ENCODE measurements around the gene SYT5.

SYT5 gene

DNA sequence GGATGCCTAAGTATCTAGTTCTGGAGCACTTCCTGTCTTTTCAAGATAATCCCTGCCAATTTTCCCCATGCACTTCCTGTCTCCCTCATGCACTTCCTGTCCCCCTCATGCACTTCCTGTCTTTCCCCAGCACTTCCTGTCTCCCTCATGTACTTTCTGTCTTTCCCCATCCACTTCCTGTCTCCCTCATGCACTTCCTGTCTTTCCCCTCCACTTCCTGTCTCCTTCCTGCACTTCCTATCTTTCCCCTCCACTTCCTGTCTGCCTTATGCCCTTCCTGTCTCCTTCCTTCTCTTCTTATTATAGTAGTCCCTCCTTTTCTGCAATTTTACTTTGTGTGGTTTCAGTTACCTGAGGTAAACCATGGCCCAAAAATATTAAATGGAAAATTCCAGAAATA lies 28.1 kb downstream of the SYT5 start:
- no peak for TF ChIP-seq CTCF (IDR thresholded peaks at IDR 0.05; ENCODE audit: low read depth, low read length, missing control alignments)
- H3K4me3 ChIP-seq (replicated peaks; ENCODE audit: low read depth, low read length): no peak overlapping the region
- no peak for DNase-seq (ENCODE audit: extremely low read depth, low read depth)

- TF ChIP-seq CTCF (IDR thresholded peaks at IDR 0.05; ENCODE audit: low read depth, low read length, missing control alignments): no peak
- DNase-seq (ENCODE audit: extremely low read depth, low read depth): no peak
- H3K4me3 ChIP-seq (replicated peaks; ENCODE audit: low read depth, low read length): no peak within 1 kb of the TSS
These were observed 30.7 kb downstream of the SYT5 start, which contains the start of gene TNNT1 for GRCh38 chr19:55149078-55150003. Gene TNNT1 (minus strand): TSS chr19:55149206. CDS start chr19:55147157, 2,049 bp downstream.

DNA sequence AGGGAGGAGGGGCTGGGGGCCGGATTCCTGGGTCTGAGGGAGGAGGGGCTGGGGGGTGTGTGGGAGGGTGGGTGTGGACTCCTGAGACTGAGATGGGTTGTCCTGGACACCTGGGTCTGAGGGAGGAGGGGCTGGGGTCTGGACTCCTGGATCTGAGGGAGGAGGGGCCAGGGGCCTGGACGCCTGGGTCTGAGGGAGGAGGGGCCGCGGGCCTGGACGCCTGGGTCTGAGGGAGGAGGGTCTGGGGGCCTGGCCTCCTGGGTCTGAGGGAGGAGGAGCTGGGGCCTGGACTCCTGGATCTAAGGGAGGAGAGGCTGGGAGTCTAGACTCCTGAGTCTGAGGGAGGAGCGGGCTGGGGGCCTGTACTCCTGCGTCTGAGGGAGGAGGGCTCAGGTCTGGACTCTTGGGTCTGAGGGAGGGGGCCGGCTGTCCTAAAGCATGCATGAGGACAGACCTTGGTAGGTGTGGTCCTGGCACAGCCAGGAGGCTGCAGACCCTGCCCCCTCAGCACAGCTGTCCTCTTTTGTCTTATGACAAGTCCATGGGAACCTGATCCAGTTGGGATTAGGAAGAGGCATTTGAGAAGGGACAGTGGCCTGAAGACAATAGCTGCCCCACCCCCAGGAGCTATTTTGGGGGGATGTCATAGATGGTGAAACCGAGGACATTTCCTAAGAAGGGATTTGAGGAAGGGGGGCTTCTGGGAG lies 32.4 kb downstream of the SYT5 start:
- no peak for DNase-seq (ENCODE audit: extremely low read depth, low read depth)
- TF ChIP-seq CTCF (IDR thresholded peaks at IDR 0.05; ENCODE audit: low read depth, low read length, missing control alignments): no peak
- H3K4me3 ChIP-seq (replicated peaks; ENCODE audit: low read depth, low read length): no peak overlapping the region

- peak overlapping the region; percentile 20; the same call in 1 of the 2 replicates for H3K4me3 ChIP-seq (replicated peaks; ENCODE audit: low read depth, low read length)
- no peak for DNase-seq (ENCODE audit: extremely low read depth, low read depth)
- TF ChIP-seq CTCF (IDR thresholded peaks at IDR 0.05; ENCODE audit: low read depth, low read length, missing control alignments): no peak
These were observed 33.3 kb downstream of the SYT5 start for GRCh38 chr19:55146705-55147273.

DNA sequence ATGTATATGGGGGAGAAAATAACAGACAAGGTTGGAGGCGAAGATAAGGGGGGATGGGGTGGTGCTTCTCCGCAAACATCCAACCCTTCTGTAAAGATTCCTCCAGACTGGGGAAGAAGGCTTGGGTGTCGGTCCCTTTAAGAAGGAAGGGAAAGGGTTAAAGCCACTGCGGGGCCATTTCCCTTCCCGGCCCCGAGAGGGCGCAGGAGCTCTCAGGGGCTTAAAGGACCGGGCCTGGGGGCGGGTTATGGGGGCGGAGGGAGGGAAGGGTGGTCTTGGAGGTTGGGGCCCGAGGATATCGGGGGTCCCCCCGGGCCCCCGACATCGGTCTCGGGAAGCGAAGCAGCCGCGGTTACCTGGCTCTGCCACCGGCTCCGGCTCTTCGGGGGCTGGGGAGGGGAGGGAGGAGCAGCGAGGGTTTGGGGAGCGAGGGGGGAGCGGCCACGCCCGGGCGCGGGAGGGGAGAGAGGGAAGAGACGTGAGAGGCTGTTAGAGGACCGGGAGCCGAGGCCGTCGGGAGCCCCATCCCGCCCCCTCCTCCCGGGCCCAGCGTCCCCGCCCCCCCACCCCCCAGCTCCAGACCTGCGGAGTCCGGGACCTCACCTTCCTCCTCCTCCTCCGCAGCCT lies 33.9 kb downstream of the SYT5 start:
- TF ChIP-seq CTCF (IDR thresholded peaks at IDR 0.05; ENCODE audit: low read depth, low read length, missing control alignments): peak; percentile 61
- peak overlapping the region; percentile 20; the same call in 1 of the 2 replicates for H3K4me3 ChIP-seq (replicated peaks; ENCODE audit: low read depth, low read length)
- no peak for DNase-seq (ENCODE audit: extremely low read depth, low read depth)

DNA sequence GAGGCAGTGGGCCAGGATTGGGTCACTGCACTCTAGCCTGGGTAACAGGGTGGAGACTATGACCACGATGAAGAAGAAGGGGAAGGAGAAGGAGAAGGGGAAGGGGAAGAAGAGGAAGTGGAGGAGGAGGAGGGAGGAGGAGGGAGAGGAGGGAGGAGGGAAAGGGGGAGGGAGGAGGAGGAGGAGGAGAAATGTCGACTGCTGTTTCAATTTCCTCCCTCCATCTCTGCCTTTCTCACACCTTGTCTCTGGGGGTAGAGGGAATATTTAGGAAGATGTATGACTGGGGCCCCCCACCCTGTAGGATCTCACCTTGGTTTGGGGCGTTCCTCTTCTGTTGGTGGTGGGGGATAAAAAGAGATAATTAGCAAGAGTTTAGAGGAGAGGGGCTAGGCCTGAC lies 34.9 kb downstream of the SYT5 start:
- H3K4me3 ChIP-seq (replicated peaks; ENCODE audit: low read depth, low read length): no peak overlapping the region
- no peak for DNase-seq (ENCODE audit: extremely low read depth, low read depth)
- no peak for TF ChIP-seq CTCF (IDR thresholded peaks at IDR 0.05; ENCODE audit: low read depth, low read length, missing control alignments)
